ENCODE results near the gene PRR20B.
"Not testable (repeated sequence)": the region's sequence is repeated elsewhere in the genome, so short reads cannot be mapped to it uniquely, and the experiment has no call there.

PRR20B gene

DNA sequence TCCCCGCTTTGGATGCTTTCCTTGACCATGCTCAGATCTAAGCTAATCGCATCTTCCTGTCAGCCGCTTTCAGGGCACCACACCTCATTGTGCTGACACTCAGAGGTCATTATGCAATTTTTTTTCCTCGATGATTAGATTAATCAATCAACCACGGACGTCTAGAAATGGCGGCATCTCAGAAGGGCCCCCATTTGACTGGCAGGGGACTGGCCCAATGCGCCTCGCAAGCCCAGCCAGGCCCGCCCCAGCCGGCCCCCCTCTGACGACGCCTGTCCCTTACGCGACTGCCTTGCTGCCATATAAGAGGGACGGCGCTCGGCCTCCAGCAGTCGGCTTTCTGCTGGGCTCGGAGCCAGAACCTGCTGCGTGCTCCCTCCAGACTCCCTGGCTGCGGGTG, at the start of gene PRR20B:
Gene PRR20B, plus strand, starts transcription at position 301 of the 400 bp plus-strand sequence. CDS start 387 bp downstream, outside the sequence.
- DNase-seq = not testable (repeated sequence)

DNA sequence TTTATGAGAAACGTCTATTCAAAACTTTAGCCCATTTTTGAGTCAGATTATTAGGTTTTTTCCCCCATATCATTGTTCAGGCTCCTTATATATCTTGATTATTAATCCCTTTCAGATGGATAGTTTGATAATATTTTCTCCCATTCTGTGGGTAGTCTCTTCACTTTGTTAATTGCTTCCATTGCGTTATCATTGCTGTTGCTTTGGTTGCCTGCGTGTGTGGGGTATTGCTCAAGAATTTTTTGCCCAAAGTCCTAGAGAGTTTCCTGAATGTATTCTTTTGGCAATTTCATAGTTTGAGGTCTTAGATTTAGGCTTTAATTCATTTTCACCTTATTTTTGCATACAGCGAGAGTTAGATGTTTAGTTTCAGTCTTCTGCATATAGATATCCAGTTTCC, 32.3 kb upstream of the PRR20B start:
- no peak for DNase-seq

- peak in 3 of 51 donors; percentile 0 to 9 (median 1) for DNase-seq
These were observed 23.6 kb upstream of the PRR20B start for GRCh38 chr13:57123681-57124080.

DNA sequence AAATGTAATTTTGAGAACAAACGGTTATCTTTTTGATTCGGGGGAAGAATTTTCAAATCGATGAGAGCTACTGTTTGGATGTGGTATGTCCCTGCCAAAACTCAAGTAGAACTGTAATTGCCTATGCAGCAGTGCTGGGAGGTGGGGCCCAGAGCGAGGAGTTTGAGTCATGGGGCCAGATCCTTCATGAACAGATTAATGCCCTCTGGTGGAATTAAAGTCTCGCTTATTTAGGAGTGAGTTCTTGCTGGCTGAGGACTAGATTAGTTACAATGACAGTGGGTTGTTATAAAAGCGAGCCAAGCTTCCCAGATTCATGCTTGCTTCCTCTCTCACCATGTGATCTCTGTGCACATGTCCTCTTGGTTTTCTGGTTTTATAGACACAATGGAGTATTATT, 18.4 kb upstream of the PRR20B start:
- no peak for DNase-seq

DNA sequence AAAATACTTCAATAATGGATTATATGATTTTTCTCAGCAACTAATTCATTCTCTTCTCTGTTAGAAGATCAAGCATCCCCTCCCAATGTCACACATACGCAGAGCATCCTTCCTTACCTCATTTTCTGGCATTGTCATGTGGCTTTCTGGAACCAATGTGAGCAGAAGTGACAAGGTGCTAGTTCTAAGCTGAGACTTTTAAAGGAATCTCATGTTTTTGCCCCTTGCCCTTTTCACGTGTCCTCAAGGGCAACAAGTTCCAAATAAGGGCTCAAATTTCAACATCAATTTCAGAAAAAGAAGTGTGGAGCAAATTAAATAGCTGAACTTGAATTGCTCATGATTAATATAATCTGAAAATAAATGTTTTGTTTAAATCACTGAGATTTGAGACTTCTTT, 11.2 kb upstream of the PRR20B start:
- no peak for DNase-seq

DNA sequence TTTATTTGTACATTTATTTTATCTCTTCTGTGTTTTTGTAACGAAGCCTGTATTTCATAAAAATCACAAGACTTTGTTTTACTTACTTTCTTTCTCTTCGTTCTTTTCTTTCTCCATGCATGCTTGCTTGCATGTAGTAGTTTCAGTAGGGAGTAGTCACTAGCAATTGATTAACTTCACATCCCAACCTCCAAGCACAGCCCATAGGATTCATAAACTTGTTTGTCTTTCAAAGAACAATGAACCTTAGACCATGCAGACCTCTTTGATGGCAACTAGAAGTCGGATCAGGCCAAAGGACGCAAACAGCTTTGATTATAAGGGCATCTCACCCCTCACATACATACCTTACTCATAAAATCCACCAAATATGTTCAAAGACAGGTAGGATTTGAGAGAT, 9.7 kb upstream of the PRR20B start:
- DNase-seq = no peak

GRCh38 chr13:57138988-57139387, 8.3 kb upstream of the PRR20B start:
- no peak for DNase-seq

DNA sequence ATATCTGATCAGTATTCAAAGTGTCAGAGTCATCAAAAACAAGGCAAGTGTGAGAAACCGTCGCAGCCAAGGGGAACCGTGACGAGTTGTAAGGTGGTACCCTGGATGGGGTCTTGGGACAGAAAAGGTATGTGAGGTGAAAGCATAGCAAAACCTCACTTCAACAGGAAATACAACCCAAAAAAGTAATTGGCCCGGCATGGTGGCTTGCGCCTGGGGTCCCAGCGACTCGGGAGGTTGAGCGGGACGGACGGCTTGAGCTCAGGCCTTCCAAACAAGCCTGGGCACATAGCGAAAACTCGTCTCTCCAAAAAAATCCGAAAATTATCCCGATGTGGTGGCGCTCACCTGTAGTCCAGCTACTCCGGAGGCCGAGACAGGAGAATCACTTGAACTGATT, 7.5 kb upstream of the PRR20B start:
- DNase-seq = not testable (repeated sequence)

GRCh38 chr13:57140235-57140968, 6.9 kb upstream of the PRR20B start, which contains the start of gene PRR20A:
PRR20A (plus strand) TSS chr13:57140918; CDS start chr13:57141305, 387 bp downstream.
- not testable (repeated sequence) for DNase-seq

GRCh38 chr13:57148106-57148505, 818 bp downstream of the PRR20B start:
- DNase-seq = not testable (repeated sequence)

DNA sequence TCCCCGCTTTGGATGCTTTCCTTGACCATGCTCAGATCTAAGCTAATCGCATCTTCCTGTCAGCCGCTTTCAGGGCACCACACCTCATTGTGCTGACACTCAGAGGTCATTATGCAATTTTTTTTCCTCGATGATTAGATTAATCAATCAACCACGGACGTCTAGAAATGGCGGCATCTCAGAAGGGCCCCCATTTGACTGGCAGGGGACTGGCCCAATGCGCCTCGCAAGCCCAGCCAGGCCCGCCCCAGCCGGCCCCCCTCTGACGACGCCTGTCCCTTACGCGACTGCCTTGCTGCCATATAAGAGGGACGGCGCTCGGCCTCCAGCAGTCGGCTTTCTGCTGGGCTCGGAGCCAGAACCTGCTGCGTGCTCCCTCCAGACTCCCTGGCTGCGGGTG, 6.5 kb downstream of the PRR20B start, which contains the start of gene PRR20C:
Gene PRR20C, plus strand, starts transcription at position 301 of the 400 bp plus-strand sequence. CDS start 387 bp downstream, outside the sequence.
- DNase-seq = not testable (repeated sequence)

- not testable (repeated sequence) for DNase-seq
These were observed 13.0 kb downstream of the PRR20B start, which contains the start of gene PRR20D for GRCh38 chr13:57160332-57160731. PRR20D (plus strand) TSS chr13:57160632; CDS start chr13:57161019, 387 bp downstream.

DNA sequence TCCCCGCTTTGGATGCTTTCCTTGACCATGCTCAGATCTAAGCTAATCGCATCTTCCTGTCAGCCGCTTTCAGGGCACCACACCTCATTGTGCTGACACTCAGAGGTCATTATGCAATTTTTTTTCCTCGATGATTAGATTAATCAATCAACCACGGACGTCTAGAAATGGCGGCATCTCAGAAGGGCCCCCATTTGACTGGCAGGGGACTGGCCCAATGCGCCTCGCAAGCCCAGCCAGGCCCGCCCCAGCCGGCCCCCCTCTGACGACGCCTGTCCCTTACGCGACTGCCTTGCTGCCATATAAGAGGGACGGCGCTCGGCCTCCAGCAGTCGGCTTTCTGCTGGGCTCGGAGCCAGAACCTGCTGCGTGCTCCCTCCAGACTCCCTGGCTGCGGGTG, 19.6 kb downstream of the PRR20B start, which contains the start of gene PRR20E:
Gene PRR20E, plus strand, starts transcription at position 301 of the 400 bp plus-strand sequence. CDS start 387 bp downstream, outside the sequence.
- DNase-seq = not testable (repeated sequence)

DNA sequence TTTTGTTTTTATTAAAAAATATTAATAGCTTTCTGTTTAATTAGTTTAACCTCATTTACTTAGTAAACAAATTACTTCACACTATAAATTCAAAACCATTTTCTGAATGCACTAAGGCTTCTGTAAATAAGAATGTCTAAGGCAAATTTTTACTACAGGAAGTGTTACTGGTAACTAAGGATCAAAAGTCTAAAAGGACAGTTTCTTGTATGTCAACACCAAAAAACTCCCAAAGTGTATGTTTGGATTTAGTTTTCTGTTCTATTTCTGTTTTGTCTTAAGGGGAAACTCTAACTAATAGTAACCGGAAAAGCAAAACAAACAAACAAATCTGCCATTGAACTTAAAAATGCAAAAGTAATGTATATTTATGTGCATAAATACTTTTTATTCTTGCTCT, 44.4 kb downstream of the PRR20B start:
- no peak for DNase-seq
